ENCODE measurements around the gene GULP1.

GULP1 gene

DNA sequence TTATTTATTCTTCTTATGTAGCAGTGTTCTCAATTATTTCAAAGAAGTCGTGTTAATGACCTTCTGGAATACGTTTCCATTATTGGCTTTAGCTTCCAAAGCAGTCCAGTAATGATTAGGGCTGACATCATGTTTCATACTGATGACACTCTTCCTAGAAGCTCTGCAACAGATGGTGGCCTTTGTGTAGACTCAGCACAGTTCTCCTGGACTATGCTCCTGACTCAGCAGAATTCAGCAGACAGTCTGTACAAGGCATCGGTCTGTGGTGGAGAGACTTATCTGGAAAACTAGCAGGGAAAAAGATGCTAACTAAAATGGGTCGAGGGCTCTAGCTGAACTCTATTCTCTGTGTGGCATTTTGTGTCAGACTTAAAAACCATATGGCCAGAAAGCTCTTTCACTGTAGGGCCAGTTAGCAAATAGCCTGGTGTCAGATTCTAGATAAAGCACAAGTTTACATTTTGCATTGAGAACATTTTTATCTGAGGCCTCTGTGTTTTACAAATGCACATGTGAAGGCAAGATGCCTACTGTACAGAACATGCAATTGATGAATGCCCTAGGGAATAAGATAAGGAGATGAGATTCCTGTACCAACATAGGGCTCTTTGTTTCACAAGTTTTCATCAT is 35.1 kb downstream of the GULP1 start:
- DNase-seq = no peak

GRCh38 chr2:188327518-188328213 is 36.0 kb downstream of the GULP1 start:
- DNase-seq = no peak

- no peak for DNase-seq
These were observed 36.7 kb downstream of the GULP1 start for GRCh38 chr2:188328419-188328818.

DNA sequence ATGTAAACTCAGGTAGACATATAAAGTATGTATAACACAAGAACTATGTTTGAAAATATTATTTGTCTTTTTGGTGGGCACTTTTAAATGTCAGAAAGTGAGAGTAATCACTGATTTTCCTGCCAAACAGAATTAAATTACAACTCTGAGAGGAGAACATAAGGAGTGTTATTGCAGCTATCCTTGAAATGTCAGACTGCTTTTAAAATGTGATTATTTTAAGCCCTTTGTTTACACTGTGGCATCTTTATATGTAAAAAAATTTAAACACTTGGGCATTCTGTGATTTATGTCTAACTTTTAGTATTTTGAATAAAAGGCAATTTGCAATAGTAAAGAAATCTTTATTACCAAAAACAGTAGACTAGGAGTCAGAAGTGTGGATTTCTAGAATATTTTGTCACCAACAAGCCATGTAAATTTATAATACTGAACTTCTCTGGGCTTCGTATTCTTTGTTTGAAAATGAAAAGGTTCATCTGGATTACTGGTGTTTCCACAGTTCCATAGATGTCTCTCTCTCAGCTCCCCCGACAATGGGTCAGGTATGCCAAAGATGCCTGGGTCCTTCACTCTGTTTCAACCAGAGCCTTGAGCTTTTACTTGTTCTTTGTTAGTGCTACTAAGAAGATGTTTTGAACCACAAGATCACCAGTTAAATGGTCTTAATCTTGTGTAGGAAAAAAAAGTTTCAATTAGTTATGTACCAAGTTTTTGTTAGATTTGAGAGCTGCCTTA is 38.8 kb downstream of the GULP1 start:
- no peak for DNase-seq

- DNase-seq = no peak
These were observed 40.9 kb downstream of the GULP1 start for GRCh38 chr2:188332619-188333018.

DNA sequence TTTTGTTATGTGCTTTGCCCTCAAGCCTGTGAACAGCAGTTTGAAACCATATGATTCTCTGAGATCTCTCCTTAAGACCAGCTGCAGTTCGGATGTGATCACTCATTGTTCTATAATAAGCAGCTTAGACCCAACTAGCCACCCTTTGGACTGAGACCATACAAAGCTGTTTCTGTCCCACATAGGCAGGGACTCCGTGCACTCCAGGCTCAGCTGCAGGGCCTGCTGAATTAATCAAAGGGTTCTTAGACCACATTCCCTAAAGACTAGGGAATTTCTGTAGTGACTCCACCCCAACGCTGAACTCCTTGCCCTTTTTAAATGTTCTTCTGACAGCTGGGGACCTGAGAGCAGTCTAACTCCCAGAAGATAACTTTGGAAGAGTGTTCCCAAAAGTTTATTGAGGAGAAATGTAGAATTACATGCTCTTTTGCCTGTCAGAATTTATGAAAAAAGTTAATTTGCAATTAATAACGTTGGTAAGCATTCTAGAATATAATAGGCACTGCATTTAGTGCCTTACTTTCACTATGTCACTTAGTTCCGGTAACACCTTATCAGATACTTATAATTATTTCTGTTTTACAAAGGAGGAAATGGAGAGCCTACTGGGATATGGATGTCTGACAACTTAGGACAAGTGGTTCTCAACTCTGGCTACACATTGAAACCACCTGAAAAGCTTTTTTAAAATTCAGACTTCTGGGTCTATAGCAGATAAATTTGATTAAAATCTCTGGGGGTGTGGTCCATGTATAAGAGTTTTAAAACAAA is 42.3 kb downstream of the GULP1 start:
- no peak for DNase-seq

- no peak for DNase-seq
These were observed 46.8 kb downstream of the GULP1 start for GRCh38 chr2:188338463-188338862.

GRCh38 chr2:188340257-188340656 is 48.6 kb downstream of the GULP1 start:
- no peak for DNase-seq

DNA sequence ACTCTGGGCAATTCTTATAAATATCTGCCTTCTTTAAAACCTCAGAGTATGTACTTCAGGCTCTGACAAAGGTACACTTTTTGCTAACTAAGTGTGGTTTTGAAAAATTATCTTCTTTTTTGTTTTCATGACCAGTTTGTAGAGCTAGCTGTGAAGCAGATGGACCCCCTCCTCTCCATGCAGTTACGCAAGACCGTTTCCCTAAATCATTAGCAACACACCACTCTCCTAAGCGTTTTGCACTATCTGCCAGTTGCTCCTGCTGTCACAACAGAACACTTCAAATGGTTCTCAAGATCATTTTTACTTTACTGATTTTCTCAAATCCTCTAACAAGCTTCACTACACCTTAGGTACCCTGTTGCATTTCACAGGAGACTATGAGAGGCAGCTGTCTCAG is 53.3 kb downstream of the GULP1 start:
- DNase-seq = no peak

DNA sequence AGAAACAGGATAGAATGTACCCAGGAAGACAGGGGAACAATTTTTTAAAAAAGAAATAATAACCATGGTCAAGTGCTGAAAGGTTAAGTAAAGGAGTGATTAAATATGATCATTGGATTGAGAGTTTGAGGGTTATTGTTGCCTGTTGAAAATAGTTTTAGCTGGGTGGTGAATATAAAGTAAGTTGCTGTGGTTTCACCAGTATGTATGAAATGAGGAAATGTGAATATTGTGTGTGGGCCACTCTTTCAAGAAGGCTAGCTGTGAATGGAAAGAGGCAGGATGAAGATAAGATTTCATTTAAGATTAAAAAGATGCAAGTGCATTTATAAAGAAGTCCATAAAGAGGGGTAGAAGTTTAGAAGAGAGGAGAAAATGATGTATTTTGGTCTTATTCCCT is 53.8 kb downstream of the GULP1 start:
- no peak for DNase-seq

- no peak for DNase-seq
These were observed 54.3 kb downstream of the GULP1 start for GRCh38 chr2:188345831-188346458.

GRCh38 chr2:188349019-188349418 is 57.3 kb downstream of the GULP1 start:
- DNase-seq = no peak

DNA sequence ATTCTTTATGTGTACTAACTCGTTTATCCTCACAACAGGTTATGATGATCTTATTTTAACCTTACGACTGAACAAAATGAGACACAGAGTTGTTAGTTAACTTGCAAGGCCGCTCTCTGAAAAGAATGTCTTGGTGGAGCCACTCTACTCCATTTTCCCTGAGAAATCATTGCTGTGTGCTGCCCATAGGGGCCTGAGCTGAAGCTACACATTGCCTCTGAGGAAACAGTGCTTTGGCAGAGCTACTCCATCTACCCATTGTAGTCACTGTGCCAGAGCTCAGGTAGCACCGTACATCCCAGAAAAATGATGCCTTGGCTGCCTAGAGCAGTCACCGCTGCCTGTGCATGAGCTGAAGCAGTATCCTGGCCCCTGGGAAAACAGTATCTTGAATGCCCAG is 61.6 kb downstream of the GULP1 start:
- no peak for DNase-seq

GRCh38 chr2:188360485-188361263 is 69.0 kb downstream of the GULP1 start:
- no peak for DNase-seq

GRCh38 chr2:188364033-188364630 is 72.5 kb downstream of the GULP1 start:
- DNase-seq = no peak

DNA sequence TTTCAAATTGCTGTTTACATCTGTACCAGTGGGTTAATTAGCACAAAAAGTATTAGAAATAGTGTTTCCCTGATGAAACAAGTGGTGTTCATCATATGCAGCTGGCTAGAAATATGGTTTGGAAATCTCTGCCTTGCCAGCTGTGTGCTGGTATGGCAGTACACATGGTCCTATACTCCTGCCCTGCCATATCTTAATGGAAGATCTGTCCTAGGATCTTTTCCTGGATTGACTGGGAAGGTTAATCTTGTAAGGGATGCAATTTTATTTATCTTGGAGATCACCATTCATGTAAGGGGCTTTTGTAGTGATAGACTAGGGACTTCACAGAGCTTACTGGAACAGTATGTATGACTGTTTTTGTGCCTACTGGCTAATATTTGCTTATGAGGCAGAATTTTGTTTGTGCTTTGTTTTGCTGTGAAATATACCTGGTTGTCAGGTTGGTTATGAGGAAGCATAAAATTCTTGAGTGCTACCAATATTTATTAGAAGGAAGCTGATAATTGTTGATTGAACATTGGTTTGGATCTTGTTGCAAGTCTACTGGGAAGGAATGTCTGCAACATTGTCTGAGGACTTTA is 73.5 kb downstream of the GULP1 start:
- no peak for DNase-seq

- no peak for DNase-seq
These were observed 75.5 kb downstream of the GULP1 start for GRCh38 chr2:188367164-188367563.

DNA sequence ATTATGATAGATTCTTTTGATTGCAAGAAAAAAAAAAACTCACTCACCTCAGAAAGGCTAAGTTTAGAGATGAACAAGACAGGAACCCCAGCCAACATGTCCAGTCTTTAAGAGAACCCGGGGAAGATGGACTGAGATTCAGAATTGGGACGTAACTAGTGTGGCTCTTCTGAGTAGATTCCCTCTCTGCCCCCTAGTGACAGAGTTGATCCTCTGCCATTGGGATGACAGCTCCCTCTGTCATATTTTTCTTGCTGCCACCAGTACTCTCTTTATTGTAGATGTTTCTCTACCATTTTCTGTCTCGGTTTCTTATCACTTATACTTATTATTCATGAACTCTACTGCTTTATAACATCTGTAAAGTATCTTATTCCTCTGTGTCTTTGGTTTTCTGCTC is 77.7 kb downstream of the GULP1 start:
- peak; percentile 33 for DNase-seq

- no peak for DNase-seq
These were observed 86.8 kb downstream of the GULP1 start for GRCh38 chr2:188378371-188378950.

DNA sequence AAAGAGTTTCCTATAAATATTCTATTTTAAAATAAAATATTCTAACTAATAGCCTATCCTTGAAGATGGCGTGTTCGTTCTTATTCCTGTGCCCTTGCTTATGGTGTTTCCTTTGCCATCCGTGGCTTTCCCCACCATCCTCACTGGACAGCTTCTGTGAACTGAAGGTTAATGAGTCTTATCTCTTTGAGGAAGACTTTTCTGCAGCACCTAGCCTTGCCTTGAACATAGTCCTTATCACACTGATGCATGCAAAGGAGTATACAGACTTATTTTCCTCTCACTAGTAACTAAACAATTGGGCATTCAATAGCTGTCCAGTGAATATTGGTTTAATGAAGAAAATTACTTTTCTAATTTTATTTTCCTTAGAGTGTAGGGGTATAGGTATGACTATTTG is 88.1 kb downstream of the GULP1 start:
- DNase-seq = no peak

DNA sequence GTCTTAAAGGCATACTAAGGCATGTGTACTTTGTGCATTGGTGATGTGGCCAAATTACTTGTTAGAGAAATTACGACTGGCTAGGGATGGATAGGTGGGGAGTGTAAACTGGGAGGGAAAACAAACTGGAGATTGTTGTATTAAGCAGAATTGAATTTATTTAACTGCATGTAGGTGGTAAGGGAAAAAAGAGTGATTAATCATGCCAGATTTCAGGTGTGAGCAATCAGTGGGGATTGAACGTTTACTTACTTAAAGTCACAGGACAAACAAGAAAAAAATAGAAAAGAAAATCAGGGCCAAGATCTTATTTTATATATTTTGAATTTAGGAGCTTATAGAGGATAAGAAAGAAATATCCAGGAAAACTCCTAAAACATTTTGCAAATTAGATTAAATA is 88.6 kb downstream of the GULP1 start:
- DNase-seq = no peak
